ENCODE measurements around the gene TAX1BP3.

- no peak for TF ChIP-seq ZNF609 (CRISPR knock-in tag; IDR thresholded peaks at IDR 0.05; ENCODE audit: borderline replicate concordance)
- TF ChIP-seq ZBTB8A (CRISPR knock-in tag; IDR thresholded peaks at IDR 0.05; ENCODE audit: borderline replicate concordance, low read depth): no peak
- no peak for TF ChIP-seq NFE2 (CRISPR knock-in tag; IDR thresholded peaks at IDR 0.05)
- no peak for TF ChIP-seq CTCF (CRISPR knock-in tag; IDR thresholded peaks at IDR 0.05)
- no peak for TF ChIP-seq ZSCAN29 (CRISPR knock-in tag; conservative IDR thresholded peaks at IDR 0.05)
- TF ChIP-seq GATAD2A (CRISPR knock-in tag; IDR thresholded peaks at IDR 0.05): no peak
- no peak for TF ChIP-seq ZNF468 (CRISPR knock-in tag; IDR thresholded peaks at IDR 0.05)
- TF ChIP-seq ZNF407 (CRISPR knock-in tag; IDR thresholded peaks at IDR 0.05; ENCODE audit: not compliant biosample characterization): no peak
- TF ChIP-seq ZNF616 (CRISPR knock-in tag; IDR thresholded peaks at IDR 0.05; ENCODE audit: low read depth): no peak
- no peak for TF ChIP-seq ZBTB1 (CRISPR knock-in tag; IDR thresholded peaks at IDR 0.05; ENCODE audit: borderline replicate concordance)
- TF ChIP-seq ZNF317 (CRISPR knock-in tag; IDR thresholded peaks at IDR 0.05): no peak
Observed at GRCh38 chr17:3632287-3632686, 36.1 kb downstream of the TAX1BP3 start.
